H9 (cell line): ENCODE results near the gene SPTBN1. TPM values are rescaled to one million over a fixed set of nuclear protein-coding genes. Genes with fewer than 3 reads are reported as not detected.

Experiments
- DNase-seq: peaks from one replicate; pipeline ENCODE4 v3.0.0-alpha.2; 2017
- H2AFZ ChIP-seq: one replicate; pipeline ENCODE4 v1.6.1; 2013; ENCODE audit warnings: mild to moderate bottlenecking, low read length, control low read depth, moderate library complexity
- H2AK5ac ChIP-seq: 2 replicates; pipeline ENCODE4 v1.6.1; 2013; ENCODE audit warnings: low read length, control low read depth, mixed read lengths; ENCODE audit not compliant: insufficient read length
- H2BK120ac ChIP-seq: one replicate; pipeline ENCODE4 v1.6.1; 2013; ENCODE audit warnings: low read depth, mild to moderate bottlenecking, low read length, control low read depth, inconsistent platforms; ENCODE audit not compliant: poor library complexity, severe bottlenecking
- H2BK12ac ChIP-seq: 2 replicates; pipeline ENCODE4 v1.6.1; 2013; ENCODE audit warnings: low read length, control low read depth, mixed read lengths, low read depth; ENCODE audit not compliant: insufficient read length
- H2BK15ac ChIP-seq: 2 replicates; pipeline ENCODE4 v1.6.1; 2013; ENCODE audit warnings: low read depth, low read length, control low read depth
- H2BK20ac ChIP-seq: one replicate; pipeline ENCODE4 v1.6.1; 2013; ENCODE audit warnings: low read depth, mild to moderate bottlenecking, low read length, control low read depth, inconsistent platforms; ENCODE audit not compliant: poor library complexity, severe bottlenecking
- H2BK5ac ChIP-seq: 2 replicates; pipeline ENCODE4 v1.6.1; 2013; ENCODE audit warnings: low read length, control low read depth, mixed read lengths; ENCODE audit not compliant: insufficient read length
- H3K14ac ChIP-seq: 2 replicates; pipeline ENCODE4 v1.6.1; 2013; ENCODE audit warnings: low read length, control low read depth; ENCODE audit not compliant: insufficient read depth
- H3K18ac ChIP-seq: 2 replicates; pipeline ENCODE4 v1.6.1; 2013; ENCODE audit warnings: low read depth, mild to moderate bottlenecking, mixed read lengths, low read length, control low read depth; ENCODE audit not compliant: insufficient read length
- H3K23ac ChIP-seq: 2 replicates; pipeline ENCODE4 v1.6.1; 2013; ENCODE audit warnings: low read length, control low read depth, mixed read lengths, low read depth; ENCODE audit not compliant: insufficient read length
- H3K23me2 ChIP-seq: 2 replicates; pipeline ENCODE4 v1.6.1; 2013; ENCODE audit warnings: low read depth, mild to moderate bottlenecking, mixed read lengths, low read length, control low read depth; ENCODE audit not compliant: insufficient read length, poor library complexity, severe bottlenecking
- H3K27ac ChIP-seq: 2 replicates; pipeline ENCODE4 v1.5.1; 2013; ENCODE audit warnings: low read length, control low read depth, mixed read lengths, low read depth; ENCODE audit not compliant: insufficient read length
- H3K27me3 ChIP-seq: 2 replicates; pipeline ENCODE4 v1.6.1; 2013; ENCODE audit warnings: low read length, control low read depth, inconsistent platforms; ENCODE audit not compliant: insufficient read depth
- H3K4ac ChIP-seq: 2 replicates; pipeline ENCODE4 v1.6.1; 2013; ENCODE audit warnings: low read depth, mild to moderate bottlenecking, control low read depth, inconsistent platforms, low read length, moderate library complexity
- H3K4me1 ChIP-seq: 2 replicates; pipeline ENCODE4 v1.6.1; 2013; ENCODE audit warnings: low read length, control low read depth, inconsistent platforms; ENCODE audit not compliant: insufficient read depth
- H3K4me2 ChIP-seq: 2 replicates; pipeline ENCODE4 v1.6.1; 2013; ENCODE audit warnings: low read length, control low read depth, mixed read lengths; ENCODE audit not compliant: insufficient read length, insufficient read depth
- H3K56ac ChIP-seq: 2 replicates; pipeline ENCODE4 v1.6.1; 2013; ENCODE audit warnings: low read depth, mild to moderate bottlenecking, mixed read lengths, low read length, control low read depth; ENCODE audit not compliant: insufficient read length
- H3K79me1 ChIP-seq: 2 replicates; pipeline ENCODE4 v1.6.1; 2013; ENCODE audit warnings: low read depth, mild to moderate bottlenecking, moderate library complexity, low read length, control low read depth, inconsistent platforms; ENCODE audit not compliant: insufficient read depth, poor library complexity, severe bottlenecking
- H3K79me2 ChIP-seq: 2 replicates; pipeline ENCODE4 v1.6.1; 2013; ENCODE audit warnings: low read length, control low read depth, inconsistent platforms; ENCODE audit not compliant: insufficient read depth
- H3K9ac ChIP-seq: 2 replicates; pipeline ENCODE4 v1.6.1; 2013; ENCODE audit warnings: low read length, control low read depth, mixed read lengths; ENCODE audit not compliant: insufficient read length; ENCODE audit errors: extremely low read depth
- H3K9me3 ChIP-seq: one replicate; pipeline ENCODE4 v1.6.1; 2013; ENCODE audit warnings: low read depth, low read length, inconsistent platforms; ENCODE audit not compliant: control insufficient read depth
- H3T11ph ChIP-seq: one replicate; pipeline ENCODE4 v1.6.1; 2013; ENCODE audit warnings: mild to moderate bottlenecking, low read length, control low read depth, inconsistent platforms
- H4K20me1 ChIP-seq: one replicate; pipeline ENCODE4 v1.6.1; 2013; ENCODE audit not compliant: control insufficient read depth, insufficient read length, insufficient read depth
- H4K5ac ChIP-seq: 2 replicates; pipeline ENCODE4 v1.6.1; 2013; ENCODE audit warnings: low read depth, mild to moderate bottlenecking, mixed read lengths, low read length, control low read depth; ENCODE audit not compliant: insufficient read length
- H4K8ac ChIP-seq: replicated peaks from 2 replicates; pipeline ENCODE4 v1.6.1; 2013; ENCODE audit warnings: low read length, control low read depth, mixed read lengths, low read depth; ENCODE audit not compliant: insufficient read length
- H4K91ac ChIP-seq: 2 replicates; pipeline ENCODE4 v1.6.1; 2013; ENCODE audit warnings: low read depth, mild to moderate bottlenecking, moderate library complexity, mixed read lengths, low read length, control low read depth; ENCODE audit not compliant: insufficient read length
- H3K27ac Mint-ChIP-seq, 3 experiments: 2 replicates in 2 of 3; 3 replicates in 1 of 3; pipeline ENCODE4 v1.8.0; 2020 to 2021; ENCODE audit warnings: mixed read lengths in 3 of 3, mild to moderate bottlenecking in 1 of 3, moderate library complexity in 1 of 3
- H3K27me3 Mint-ChIP-seq: 2 replicates; pipeline ENCODE4 v1.8.0; 2021; ENCODE audit warnings: low read depth, mild to moderate bottlenecking, moderate library complexity, mixed read lengths
- H3K36me3 Mint-ChIP-seq, 3 experiments: 2 replicates in 2 of 3; 3 replicates in 1 of 3; pipeline ENCODE4 v1.8.0; 2020 to 2021; ENCODE audit warnings: low read depth in 3 of 3, mixed read lengths in 3 of 3; ENCODE audit not compliant: insufficient read depth in 1 of 3
- H3K4me1 Mint-ChIP-seq, 2 experiments: 2 replicates each; pipeline ENCODE4 v1.8.0; 2020; ENCODE audit warnings: mixed read lengths in 2 of 2
- H3K4me3 Mint-ChIP-seq, 2 experiments: 2 replicates in 1 of 2; 3 replicates in 1 of 2; pipeline ENCODE4 v1.8.0; 2020 to 2021; ENCODE audit warnings: mild to moderate bottlenecking in 2 of 2, mixed read lengths in 2 of 2, moderate library complexity in 1 of 2
- H3K9me3 Mint-ChIP-seq, 2 experiments: 2 replicates in 1 of 2; 3 replicates in 1 of 2; pipeline ENCODE4 v1.8.0; 2020; ENCODE audit warnings: mild to moderate bottlenecking in 2 of 2, mixed read lengths in 2 of 2, moderate library complexity in 1 of 2
- CTCF ChIP-seq: fragments of 200-600 bp; sonication (generic); conservative IDR thresholded peaks from 3 replicates; pipeline ENCODE4 v1.8.0; 2021; ENCODE audit warnings: antibody characterized with exemption, mild to moderate bottlenecking
- WGBS: extraction: QIAGEN DNeasy Blood & Tissue Kit; methylation state at CpG from one replicate; pipeline ENCODE4 v1.1.7; 2013; ENCODE audit warnings: missing lambda C conversion rate, low lambda C conversion rate, mixed read lengths; ENCODE audit not compliant: insufficient read length; ENCODE audit errors: extremely low coverage; 5-methylcytosine and 5-hydroxymethylcytosine counted together
- total RNA-seq: library from RNA; stranded (reverse); gene quantifications from 2 replicates; pipeline ENCODE4 v1.2.1, GENCODE V29; 2021

SPTBN1 gene
- total RNA-seq, 1 experiment from 2014 or later, result 164 TPM

GRCh38 chr2:54615832-54616534, 159.9 kb downstream of the SPTBN1 start:
- Mint-ChIP-seq H3K4me1 (peaks cover 27 to 29% of the 10 kb centered on the region in 2 experiments), H3K36me3 (peaks cover 33 to 69% (median 52%) of the 10 kb centered on the region in 3 experiments; a peak in 6 of 7 replicates), H3K27me3 (no peaks in the 10 kb centered on the region), H3K27ac (no peak overlapping the region), H3K4me3 (no peak overlapping the region), H3K9me3 (no peaks in the 10 kb centered on the region)
- Histone ChIP-seq H3T11ph (no peak overlapping the region), H4K20me1 (no peaks in the 10 kb centered on the region), H3K4me1 (peaks cover 3% of the 10 kb centered on the region; the same call in 1 of the 2 replicates), H4K91ac (no peak overlapping the region), H3K18ac (no peak overlapping the region), H2BK15ac (no peak overlapping the region), H3K23me2 (no peaks in the 10 kb centered on the region), H3K27ac (no peak overlapping the region), H2BK120ac (no peak overlapping the region), H2BK12ac (no peak overlapping the region), H3K56ac (no peak overlapping the region), H3K9ac (no peak overlapping the region), H3K79me1 (no peaks in the 10 kb centered on the region), H2AK5ac (no peak overlapping the region), H2BK20ac (no peak overlapping the region), H4K5ac (no peak overlapping the region), H3K27me3 (no peaks in the 10 kb centered on the region), H3K4me2 (no peak overlapping the region), H4K8ac (no peak overlapping the region), H3K9me3 (no peaks in the 10 kb centered on the region), H3K4ac (no peak overlapping the region), H3K14ac (no peak overlapping the region), H3K79me2 (peaks cover 2% of the 10 kb centered on the region; the same call in 1 of the 2 replicates), H2BK5ac (no peak overlapping the region), H2AFZ (no peak overlapping the region), H3K23ac (no peak overlapping the region)
- no CpG with 5 or more reads among the region's 5 CpGs for WGBS
- DNase-seq, result no peak
- no peak for TF ChIP-seq CTCF
